SU-DHL-6 (cell line): ENCODE data around the gene NOS1AP.

Experiments used
- H2AFZ ChIP-seq: fragments of 200-600 bp; sonication (generic); 2 replicates; pipeline ENCODE4 v1.6.1; 2014; ENCODE audit warnings: low read depth, mild to moderate bottlenecking, moderate library complexity, mixed read lengths, antibody characterized with exemption, low read length; ENCODE audit not compliant: severe bottlenecking
- H3F3A ChIP-seq: fragments of 200-600 bp; shearing (Covaris generic); 2 replicates; pipeline ENCODE4 v1.6.0; 2016; ENCODE audit warnings: antibody characterized with exemption, mild to moderate bottlenecking; ENCODE audit not compliant: insufficient read depth
- H3K27ac ChIP-seq: fragments of 200-600 bp; sonication (generic); 2 replicates; pipeline ENCODE4 v1.5.1; 2016; ENCODE audit warnings: low read depth, mild to moderate bottlenecking, low read length, moderate library complexity, mixed read lengths
- H3K27me3 ChIP-seq: fragments of 200-600 bp; sonication (generic), shearing (Covaris generic); 2 replicates; pipeline ENCODE4 v1.6.0; 2014; ENCODE audit warnings: mild to moderate bottlenecking, low read length
- H3K36me3 ChIP-seq: fragments of 200-600 bp; sonication (generic); 2 replicates; pipeline ENCODE4 v1.6.1; 2014; ENCODE audit warnings: mild to moderate bottlenecking, low read length, mixed read lengths
- H3K4me2 ChIP-seq: fragments of 300-600, 200-600 bp; shearing (Covaris generic), sonication (generic); 2 replicates; pipeline ENCODE4 v1.6.0; 2014; ENCODE audit warnings: low read length, low read depth, mild to moderate bottlenecking; ENCODE audit not compliant: poor library complexity, severe bottlenecking
- H3K4me3 ChIP-seq: fragments of 200-600 bp; sonication (generic); 2 replicates; pipeline ENCODE4 v1.5.1; 2014; ENCODE audit warnings: antibody characterized with exemption, low read length, mild to moderate bottlenecking, mixed read lengths; ENCODE audit not compliant: insufficient read depth, poor library complexity, severe bottlenecking
- H3K79me2 ChIP-seq: fragments of 200-600 bp; sonication (generic); 2 replicates; pipeline ENCODE4 v1.6.1; 2014; ENCODE audit warnings: mild to moderate bottlenecking, low read length, moderate library complexity; ENCODE audit not compliant: insufficient read depth
- H3K9ac ChIP-seq: fragments of 200-600 bp; sonication (generic); 2 replicates; pipeline ENCODE4 v1.7.0; 2014; ENCODE audit warnings: mild to moderate bottlenecking, low read length
- H3K9me2 ChIP-seq: fragments of 200-600 bp; sonication (generic); replicated peaks from 2 replicates; pipeline ENCODE4 v1.6.1; 2014; ENCODE audit warnings: low read length; ENCODE audit not compliant: insufficient read depth
- H3K9me3 ChIP-seq: fragments of 200-600 bp; sonication (generic); 2 replicates; pipeline ENCODE4 v1.6.1; 2014; ENCODE audit warnings: low read length, mixed read lengths; ENCODE audit not compliant: insufficient read depth
- H4K20me1 ChIP-seq: fragments of 200-600 bp; sonication (generic); 2 replicates; pipeline ENCODE4 v1.6.1; 2014; ENCODE audit warnings: low read depth, mild to moderate bottlenecking, antibody characterized with exemption, low read length, moderate library complexity, mixed read lengths
- EZH2phosphoT487 ChIP-seq: fragments of 200-600 bp; sonication (generic), shearing (Covaris generic); conservative IDR thresholded peaks from 2 replicates; pipeline ENCODE4 v1.6.1; 2018; ENCODE audit warnings: mild to moderate bottlenecking, antibody characterized with exemption, low read length, moderate library complexity, mixed read lengths
- TF ChIP-seq, protein P1 (sequence below): fragments of 200-600 bp; sonication (generic); IDR thresholded peaks from one replicate; pipeline ENCODE4 v1.5.1; 2017; ENCODE audit warnings: antibody characterized with exemption, mild to moderate bottlenecking, low read length, moderate library complexity; ENCODE audit not compliant: insufficient read depth, poor library complexity, severe bottlenecking

The NOS1AP gene

DNA sequence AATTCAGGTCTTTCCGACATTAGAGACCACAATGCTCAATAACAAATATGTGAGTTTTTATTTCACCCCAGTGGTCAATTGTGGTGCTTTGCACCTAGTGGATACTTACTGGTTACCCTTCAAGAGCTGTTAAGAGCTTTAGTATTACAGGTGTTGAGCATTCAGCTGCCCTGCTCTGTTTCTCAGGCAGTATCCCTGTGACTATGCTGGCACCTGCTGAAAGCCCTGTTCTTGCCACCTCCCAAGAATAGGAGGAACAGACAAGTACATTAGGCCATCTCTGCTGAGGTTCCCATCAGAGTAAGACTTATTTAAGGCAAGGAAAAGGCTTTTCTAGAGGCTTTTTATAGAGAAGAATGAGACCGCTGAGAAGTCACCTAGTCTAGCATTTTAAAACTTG is 60.8 kb downstream of the NOS1AP start:
- Histone ChIP-seq H4K20me1 (no peaks in the 10 kb centered on the region), H3K4me2 (no peak overlapping the region), H2AFZ (no peak overlapping the region), H3K36me3 (no peaks in the 10 kb centered on the region), H3K4me3 (no peak overlapping the region), H3K27me3 (0 out of 2 replicates have a peak, but pooled peaks cover 4% of the 10 kb centered on the region), H3K27ac (no peak overlapping the region), H3K9me2 (no peaks in the 10 kb centered on the region), H3F3A (no peaks in the 10 kb centered on the region), H3K9ac (no peak overlapping the region), H3K79me2 (no peaks in the 10 kb centered on the region), H3K9me3 (no peaks in the 10 kb centered on the region)
- no peak for TF ChIP-seq EZH2phosphoT487
- TF ChIP-seq, protein P1, sequence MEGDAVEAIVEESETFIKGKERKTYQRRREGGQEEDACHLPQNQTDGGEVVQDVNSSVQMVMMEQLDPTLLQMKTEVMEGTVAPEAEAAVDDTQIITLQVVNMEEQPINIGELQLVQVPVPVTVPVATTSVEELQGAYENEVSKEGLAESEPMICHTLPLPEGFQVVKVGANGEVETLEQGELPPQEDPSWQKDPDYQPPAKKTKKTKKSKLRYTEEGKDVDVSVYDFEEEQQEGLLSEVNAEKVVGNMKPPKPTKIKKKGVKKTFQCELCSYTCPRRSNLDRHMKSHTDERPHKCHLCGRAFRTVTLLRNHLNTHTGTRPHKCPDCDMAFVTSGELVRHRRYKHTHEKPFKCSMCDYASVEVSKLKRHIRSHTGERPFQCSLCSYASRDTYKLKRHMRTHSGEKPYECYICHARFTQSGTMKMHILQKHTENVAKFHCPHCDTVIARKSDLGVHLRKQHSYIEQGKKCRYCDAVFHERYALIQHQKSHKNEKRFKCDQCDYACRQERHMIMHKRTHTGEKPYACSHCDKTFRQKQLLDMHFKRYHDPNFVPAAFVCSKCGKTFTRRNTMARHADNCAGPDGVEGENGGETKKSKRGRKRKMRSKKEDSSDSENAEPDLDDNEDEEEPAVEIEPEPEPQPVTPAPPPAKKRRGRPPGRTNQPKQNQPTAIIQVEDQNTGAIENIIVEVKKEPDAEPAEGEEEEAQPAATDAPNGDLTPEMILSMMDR: no peak

DNA sequence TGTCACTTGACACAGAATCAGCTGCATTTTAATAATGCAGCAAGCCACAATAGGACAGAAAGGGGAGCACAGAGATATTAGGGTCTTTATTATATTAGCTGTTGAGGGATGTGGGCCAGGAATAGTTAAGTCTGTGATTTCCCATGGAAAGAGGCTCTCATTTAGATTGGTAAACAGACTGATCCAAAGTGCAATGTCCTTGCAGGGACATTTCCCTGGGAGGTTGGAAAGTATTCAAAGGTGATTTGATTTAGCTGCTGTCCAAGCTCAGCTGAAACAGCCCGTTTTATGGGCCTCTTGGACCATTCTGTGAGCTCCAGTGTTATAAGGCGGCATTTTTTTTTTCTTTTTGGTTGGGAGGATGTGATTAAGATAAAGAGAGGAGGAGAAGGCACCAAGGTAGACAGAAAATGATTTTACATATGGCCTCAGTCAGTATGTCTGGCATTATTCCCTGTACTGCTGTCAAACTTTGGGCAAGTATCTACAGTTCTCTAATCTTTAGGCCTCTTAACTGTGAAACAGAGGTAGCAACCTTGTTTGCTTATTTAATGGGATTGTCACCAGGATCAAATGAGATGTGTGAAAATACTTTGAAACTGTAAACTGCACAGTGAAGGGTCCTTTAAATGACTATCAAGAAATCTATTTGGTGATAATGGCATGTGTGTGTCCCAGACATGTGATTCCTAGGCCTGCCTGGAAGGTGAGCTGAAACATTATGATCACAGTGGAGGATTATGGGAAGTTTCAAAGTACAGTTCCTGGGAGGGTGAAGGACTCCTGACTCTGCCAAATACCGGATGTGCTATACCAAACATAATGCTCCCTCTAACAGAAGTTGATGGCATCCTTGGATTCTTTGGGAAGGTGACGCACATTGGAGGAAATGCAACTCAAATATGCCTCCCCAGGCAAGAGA is 62.2 kb downstream of the NOS1AP start:
- Histone ChIP-seq H3K79me2 (no peaks in the 10 kb centered on the region), H3K4me2 (no peak overlapping the region), H3K4me3 (no peak overlapping the region), H3K9me3 (no peaks in the 10 kb centered on the region), H3K36me3 (no peaks in the 10 kb centered on the region), H3K9ac (no peak overlapping the region), H3K27ac (no peak overlapping the region), H3F3A (no peaks in the 10 kb centered on the region), H4K20me1 (no peaks in the 10 kb centered on the region), H3K9me2 (no peaks in the 10 kb centered on the region), H3K27me3 (0 out of 2 replicates have a peak, but pooled peaks cover 4% of the 10 kb centered on the region), H2AFZ (no peak overlapping the region)
- TF ChIP-seq EZH2phosphoT487: no peak
- TF ChIP-seq, protein P1: no peak

DNA sequence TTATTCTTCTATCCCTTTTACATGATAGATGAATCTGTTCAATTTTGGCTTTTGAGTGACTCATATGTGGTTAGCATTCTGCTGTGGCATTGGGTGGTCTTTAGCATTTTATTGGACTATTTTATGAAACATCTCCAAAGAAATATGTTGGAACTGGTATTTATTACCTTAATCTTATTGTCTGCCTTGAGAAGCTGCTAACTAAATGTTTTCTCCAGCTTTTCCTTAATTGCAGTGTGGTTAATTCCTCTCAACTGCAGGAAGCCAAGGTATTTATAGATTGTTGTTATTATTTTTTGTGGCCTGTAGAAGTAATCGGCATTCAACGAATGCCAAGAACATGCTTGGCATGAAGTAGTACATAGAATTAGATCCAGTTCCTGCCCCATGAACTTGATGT is 64.1 kb downstream of the NOS1AP start:
- H3K4me2 ChIP-seq: no peak overlapping the region
- no peaks in the 10 kb centered on the region for H3K9me2 ChIP-seq
- H3K9ac ChIP-seq: no peak overlapping the region
- H4K20me1 ChIP-seq: no peaks in the 10 kb centered on the region
- no peaks in the 10 kb centered on the region for H3K9me3 ChIP-seq
- H3K27me3 ChIP-seq: 0 out of 2 replicates have a peak, but pooled peaks cover 4% of the 10 kb centered on the region
- no peaks in the 10 kb centered on the region for H3F3A ChIP-seq
- TF ChIP-seq EZH2phosphoT487: no peak
- TF ChIP-seq, protein P1: no peak
- H3K79me2 ChIP-seq: no peaks in the 10 kb centered on the region
- no peaks in the 10 kb centered on the region for H3K36me3 ChIP-seq
- no peak overlapping the region for H2AFZ ChIP-seq
- no peak overlapping the region for H3K4me3 ChIP-seq
- no peak overlapping the region for H3K27ac ChIP-seq
